Fibroblast of skin of scalp (primary cell): ENCODE data around the gene MAP3K20.

Experiments used
- DNase-seq: peaks from one replicate; pipeline ENCODE4 v3.0.0-alpha.2; 2013

The MAP3K20 gene

DNA sequence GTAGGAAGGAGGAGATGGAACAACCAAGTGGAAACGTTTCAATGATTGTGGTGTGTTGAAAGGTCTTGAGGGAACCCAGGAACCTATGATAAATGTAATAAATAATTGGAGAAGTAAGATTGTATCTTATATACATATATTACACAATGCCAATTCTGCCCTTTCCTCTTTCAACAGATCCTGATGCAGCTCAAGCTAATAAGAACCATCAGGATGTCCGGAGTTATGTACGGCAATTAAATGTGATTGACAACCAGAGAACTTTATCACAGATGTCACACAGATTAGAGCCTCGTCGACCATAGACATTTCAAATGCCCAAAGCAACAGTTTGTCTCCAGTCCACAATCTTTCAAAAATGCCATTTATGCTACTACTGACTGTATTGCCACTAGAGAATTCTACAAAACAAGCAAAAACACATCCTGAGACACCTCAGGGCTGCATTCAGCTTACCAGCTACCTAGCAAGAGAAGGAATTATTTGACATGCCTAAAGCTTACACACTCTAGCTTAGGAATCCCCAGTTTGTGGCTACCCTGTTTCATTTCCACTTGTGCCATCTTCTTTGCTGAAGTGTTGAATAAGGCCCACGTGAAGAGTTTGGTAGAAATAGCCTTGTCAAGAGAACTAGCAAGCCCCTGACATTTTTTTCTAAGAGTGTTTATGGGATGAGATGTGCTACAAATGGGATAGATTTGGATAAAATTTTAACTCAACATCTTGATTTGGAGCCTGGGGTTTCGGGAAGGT, 24.0 kb upstream of the MAP3K20 start:
- no peak for DNase-seq

- DNase-seq: peak; percentile 54
Measured at GRCh38 chr2:173053043-173053699, 22.5 kb upstream of the MAP3K20 start.

GRCh38 chr2:173054466-173054865, 21.2 kb upstream of the MAP3K20 start:
- peak; percentile 65 for DNase-seq

GRCh38 chr2:173056705-173057364, 18.8 kb upstream of the MAP3K20 start:
- peak; percentile 75 for DNase-seq

GRCh38 chr2:173058097-173058496, 17.5 kb upstream of the MAP3K20 start:
- DNase-seq: peak; percentile 33

- DNase-seq: no peak
Measured at GRCh38 chr2:173058673-173059072, 17.0 kb upstream of the MAP3K20 start.

DNA sequence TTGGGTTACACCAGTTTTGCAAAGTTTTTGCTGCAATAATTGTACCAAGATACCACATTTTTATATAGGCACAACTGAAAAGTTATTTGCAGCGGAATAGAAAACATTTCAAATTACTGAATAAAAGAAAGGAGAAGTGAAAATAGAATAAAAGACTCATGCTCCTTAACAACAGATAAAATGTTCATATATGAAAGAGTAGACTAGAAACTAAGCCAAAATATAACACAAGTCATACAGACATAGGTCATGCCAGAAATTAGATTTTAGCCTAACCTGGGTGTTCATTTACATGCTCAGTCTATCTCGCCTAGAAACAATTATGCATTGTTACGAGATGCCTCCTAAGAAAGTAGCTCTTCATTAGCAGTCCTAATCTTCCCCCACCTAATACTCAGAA, 16.4 kb upstream of the MAP3K20 start:
- no peak for DNase-seq

- no peak for DNase-seq
Measured at GRCh38 chr2:173059971-173060461, 15.6 kb upstream of the MAP3K20 start.

DNA sequence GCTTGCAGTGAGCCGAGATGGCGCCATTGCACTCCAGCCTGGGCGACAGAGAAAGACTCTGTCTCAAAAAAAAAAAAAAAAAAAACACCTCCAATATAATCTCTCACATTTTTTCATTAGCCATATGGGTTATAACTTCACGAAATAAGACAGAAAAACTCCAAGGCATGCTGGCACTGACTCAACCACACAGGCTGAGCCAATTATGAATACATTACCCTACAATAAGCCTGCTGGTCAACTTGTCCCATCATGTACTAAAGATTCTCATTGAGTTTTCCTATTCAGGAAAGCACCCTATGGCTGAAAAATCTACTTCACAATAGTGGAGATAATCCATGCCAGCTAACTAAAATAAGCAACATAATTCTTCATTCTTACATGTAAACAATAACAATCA, 12.8 kb upstream of the MAP3K20 start:
- peak; percentile 64 for DNase-seq

DNA sequence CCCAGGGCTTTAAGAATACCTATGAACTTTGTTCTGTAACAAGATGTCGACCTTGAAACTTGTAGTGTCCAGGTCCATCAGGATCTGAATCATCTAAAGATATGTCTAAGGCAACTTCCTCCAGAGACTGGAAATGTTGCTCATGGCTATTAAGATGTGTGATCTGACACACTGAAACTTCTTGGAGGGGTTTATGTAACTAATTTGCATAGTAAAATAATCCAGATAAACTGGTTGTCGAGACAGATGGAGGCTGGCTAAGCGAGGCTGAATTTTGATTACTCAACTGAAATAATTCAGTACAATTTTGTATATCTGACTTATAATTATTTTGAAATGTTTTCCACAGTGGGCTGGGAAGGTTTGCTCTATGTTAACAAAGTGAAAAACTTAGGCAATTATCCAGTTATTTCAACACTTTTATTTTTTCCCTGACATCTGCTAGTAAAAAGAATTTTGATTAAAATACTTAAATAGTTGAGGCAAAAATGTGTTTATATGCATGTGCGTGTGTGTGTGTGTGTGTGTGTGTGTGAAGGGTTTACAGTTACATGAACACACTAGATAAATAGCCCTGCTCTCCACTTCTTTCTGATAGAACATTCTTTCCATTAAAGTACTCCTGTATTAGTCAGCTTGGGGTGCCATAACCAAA, 11.4 kb upstream of the MAP3K20 start:
- DNase-seq: no peak

GRCh38 chr2:173066887-173067676, 8.6 kb upstream of the MAP3K20 start:
- DNase-seq: no peak

DNA sequence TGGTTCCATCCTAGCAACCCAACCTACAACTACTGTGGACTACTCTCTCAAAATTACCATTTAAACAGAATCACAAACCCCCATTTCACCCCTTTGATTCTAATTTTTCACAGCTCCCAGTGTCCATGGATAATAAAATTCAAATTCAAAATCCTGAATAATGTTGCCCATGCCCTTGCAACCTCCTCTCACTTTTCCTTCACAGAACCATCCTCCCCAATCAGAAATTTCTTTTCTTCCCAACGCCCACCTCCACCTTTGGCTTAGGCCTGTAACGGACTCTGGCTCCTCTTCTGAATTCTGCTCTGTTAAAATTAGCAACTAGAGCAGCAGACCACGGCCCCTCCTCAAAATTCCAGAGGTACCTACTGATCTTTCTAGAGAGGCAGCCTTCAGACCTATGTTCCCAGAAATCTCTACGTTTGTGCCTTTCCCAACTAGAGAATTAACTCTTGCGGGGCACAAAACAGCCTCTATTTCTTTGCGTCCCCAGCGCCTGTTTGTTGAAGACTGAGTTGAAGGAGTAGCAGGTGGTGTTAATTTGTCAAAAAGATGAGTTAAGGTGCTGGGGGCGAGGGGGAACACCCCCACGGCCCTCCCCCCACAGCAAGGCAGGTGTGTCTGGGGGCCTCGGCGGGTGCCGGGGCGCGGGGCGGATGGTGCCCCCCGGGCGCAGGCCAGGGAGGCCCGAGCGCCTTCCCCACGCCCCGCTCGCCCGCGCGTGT, 428 bp upstream of the MAP3K20 start:
- no peak for DNase-seq

DNA sequence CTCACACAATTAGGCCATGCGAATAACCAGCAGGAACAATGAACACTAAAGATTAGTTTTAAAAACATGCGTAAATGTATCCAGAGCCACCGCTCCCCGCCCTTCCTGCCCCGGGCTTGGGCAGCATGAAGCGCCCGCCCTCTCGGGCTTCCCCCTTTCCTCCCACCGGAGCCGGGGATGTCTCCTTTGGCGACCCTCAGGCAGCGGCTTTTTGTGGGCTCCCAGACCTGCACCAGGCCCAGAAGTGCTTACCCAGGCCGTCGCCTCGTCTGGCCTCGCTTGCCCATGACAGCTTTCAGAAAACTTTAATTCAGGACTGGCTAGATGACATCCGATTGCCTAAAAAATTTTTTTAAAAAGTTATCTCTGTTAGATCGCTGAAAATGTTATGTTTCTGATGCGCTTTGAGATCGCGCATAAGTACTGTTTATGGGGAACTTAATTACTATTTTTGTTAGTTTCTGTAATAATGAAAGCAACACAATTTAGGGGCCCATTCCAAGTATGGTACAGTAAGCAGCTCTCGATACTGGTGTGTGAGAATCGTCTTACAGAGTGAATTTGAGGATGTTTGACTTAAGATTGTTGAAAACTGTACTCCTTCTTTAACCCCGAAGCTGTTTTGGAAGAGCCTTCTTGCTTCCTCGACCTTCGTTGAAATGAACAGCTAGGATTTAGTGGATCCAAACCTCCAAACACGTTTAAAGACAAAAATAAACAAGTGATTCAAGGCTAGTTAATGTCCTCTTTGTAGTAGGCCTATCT, 1.1 kb downstream of the MAP3K20 start:
- DNase-seq: peak; percentile 54

- peak; percentile 58 for DNase-seq
Measured at GRCh38 chr2:173077506-173078177, 2.0 kb downstream of the MAP3K20 start.

- DNase-seq: no peak
Measured at GRCh38 chr2:173079141-173079540, 3.5 kb downstream of the MAP3K20 start.

- DNase-seq: peak; percentile 97
Measured at GRCh38 chr2:173079973-173080860, 4.6 kb downstream of the MAP3K20 start.

DNA sequence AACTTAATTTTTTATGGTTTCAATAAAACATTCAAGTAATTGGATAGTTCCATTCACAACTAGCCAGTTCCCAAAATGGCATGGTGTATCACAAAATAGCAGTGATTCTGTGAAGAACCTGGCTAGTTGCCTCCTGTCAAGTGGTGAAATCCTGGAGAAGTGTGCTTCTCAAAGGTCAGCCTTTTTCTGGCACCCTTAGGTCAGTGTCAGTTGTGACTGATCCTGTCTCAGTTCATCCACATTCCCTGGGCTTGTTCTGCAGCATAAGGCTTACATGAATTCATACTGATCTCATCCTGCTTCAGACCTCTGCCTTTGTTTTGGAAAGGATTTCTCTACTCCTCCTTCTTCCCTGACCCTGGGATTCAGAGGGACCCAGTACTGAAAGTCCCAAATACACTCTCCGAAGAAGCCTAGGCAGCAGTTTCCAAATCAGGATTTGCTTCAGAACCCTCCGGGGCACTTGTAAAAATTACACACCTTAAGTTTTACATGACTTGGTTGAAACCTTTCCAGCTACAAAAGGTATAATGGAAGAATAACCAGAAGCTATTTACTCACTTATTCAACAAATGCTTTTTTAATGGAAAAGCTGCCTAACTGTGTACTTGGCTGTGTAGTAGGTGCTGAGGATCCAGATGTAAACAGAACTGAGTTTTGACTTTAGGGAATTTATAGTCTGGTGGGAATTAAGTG, 11.0 kb downstream of the MAP3K20 start:
- DNase-seq: no peak

- peak; percentile 60 for DNase-seq
Measured at GRCh38 chr2:173087214-173087581, 11.6 kb downstream of the MAP3K20 start.
